ENCODE measurements around the gene ATP6V1G1. TPM values are rescaled to one million over a fixed set of nuclear protein-coding genes. Genes with fewer than 3 reads are reported as not detected.

ATP6V1G1 gene
- total RNA-seq, 1 experiment from 2014 or later: 90.6 TPM

GRCh38 chr9:114621975-114622609, 34.5 kb downstream of the ATP6V1G1 start:
- Histone ChIP-seq H3F3A (ENCODE audit: insufficient read depth, low read depth) (no peaks in the 10 kb centered on the region), H3K4me2 (no peak overlapping the region), H3K36me3 (ENCODE audit: low read depth) (no peaks in the 10 kb centered on the region), H4K20me1 (ENCODE audit: insufficient read depth) (no peaks in the 10 kb centered on the region), H3K9me2 (ENCODE audit: insufficient read depth) (no peaks in the 10 kb centered on the region), H3K27me3 (ENCODE audit: insufficient read depth, low read depth) (no peaks in the 10 kb centered on the region), H3K9me3 (ENCODE audit: insufficient read depth, low read depth) (no peaks in the 10 kb centered on the region), H3K4me3 (no peak overlapping the region), H3K79me2 (ENCODE audit: low read depth) (no peaks in the 10 kb centered on the region), H3K27ac (no peak overlapping the region), H3K4me1 (replicated peaks; ENCODE audit: insufficient read depth) (peaks cover under 1% of the 10 kb centered on the region; the same call in 1 of the 2 replicates), H2AFZ (no peak overlapping the region)
- POLR2A ChIA-PET (ENCODE audit: unreplicated experiment): no interaction called here
- BruUV-seq (replicated peaks): no TSS peak
- intact Hi-C loops (cut with micrococcal nuclease; ENCODE audit: unreplicated experiment): no loop called here
- DNase-seq: no peak
- no peak for TF ChIP-seq EZH2 (IDR thresholded peaks at IDR 0.05; ENCODE audit: low read depth)
- no peak for TF ChIP-seq CTCF (conservative IDR thresholded peaks at IDR 0.05)
- CTCF ChIA-PET: no interaction called here

- H3K9me2 ChIP-seq (ENCODE audit: insufficient read depth): no peaks in the 10 kb centered on the region
- no peak overlapping the region for H3K4me3 ChIP-seq
- no peak overlapping the region for H3K4me2 ChIP-seq
- no peak overlapping the region for H2AFZ ChIP-seq
- ChIA-PET CTCF (no interaction called here), POLR2A (ENCODE audit: unreplicated experiment) (no interaction called here)
- intact Hi-C loops (cut with micrococcal nuclease; ENCODE audit: unreplicated experiment): no loop called here
- no peaks in the 10 kb centered on the region for H3K27me3 ChIP-seq (ENCODE audit: insufficient read depth, low read depth)
- no peak for TF ChIP-seq CTCF (conservative IDR thresholded peaks at IDR 0.05)
- TF ChIP-seq EZH2 (IDR thresholded peaks at IDR 0.05; ENCODE audit: low read depth): no peak
- no peaks in the 10 kb centered on the region for H3K4me1 ChIP-seq (replicated peaks; ENCODE audit: insufficient read depth)
- BruUV-seq (replicated peaks): no TSS peak
- no peak overlapping the region for H3K27ac ChIP-seq
- H3K79me2 ChIP-seq (ENCODE audit: low read depth): no peaks in the 10 kb centered on the region
- H3K36me3 ChIP-seq (ENCODE audit: low read depth): no peaks in the 10 kb centered on the region
- no peaks in the 10 kb centered on the region for H3K9me3 ChIP-seq (ENCODE audit: insufficient read depth, low read depth)
- no peak for DNase-seq
- H4K20me1 ChIP-seq (ENCODE audit: insufficient read depth): no peaks in the 10 kb centered on the region
- H3F3A ChIP-seq (ENCODE audit: insufficient read depth, low read depth): no peaks in the 10 kb centered on the region
Observed at GRCh38 chr9:114624677-114625076, 37.1 kb downstream of the ATP6V1G1 start.

- Histone ChIP-seq H3K4me3 (no peak overlapping the region), H3K4me2 (no peak overlapping the region), H4K20me1 (ENCODE audit: insufficient read depth) (no peaks in the 10 kb centered on the region), H3K9me3 (ENCODE audit: insufficient read depth, low read depth) (no peaks in the 10 kb centered on the region), H3K27me3 (ENCODE audit: insufficient read depth, low read depth) (no peaks in the 10 kb centered on the region), H3K36me3 (ENCODE audit: low read depth) (no peaks in the 10 kb centered on the region), H3F3A (ENCODE audit: insufficient read depth, low read depth) (no peaks in the 10 kb centered on the region), H2AFZ (no peak overlapping the region), H3K79me2 (ENCODE audit: low read depth) (no peaks in the 10 kb centered on the region), H3K27ac (no peak overlapping the region), H3K9me2 (ENCODE audit: insufficient read depth) (no peaks in the 10 kb centered on the region), H3K4me1 (replicated peaks; ENCODE audit: insufficient read depth) (no peaks in the 10 kb centered on the region)
- no TSS peak for BruUV-seq (replicated peaks)
- DNase-seq: no peak
- TF ChIP-seq CTCF (conservative IDR thresholded peaks at IDR 0.05): no peak
- no peak for TF ChIP-seq EZH2 (IDR thresholded peaks at IDR 0.05; ENCODE audit: low read depth)
- ChIA-PET CTCF (no interaction called here), POLR2A (ENCODE audit: unreplicated experiment) (no interaction called here)
- intact Hi-C loops (cut with micrococcal nuclease; ENCODE audit: unreplicated experiment): no loop called here
Observed at GRCh38 chr9:114626415-114627020, 38.9 kb downstream of the ATP6V1G1 start.

All from PC-9 (cell line).